HG03108 (cell line): Measurements from ENCODE around the gene TJP1.
"Not testable (repeated sequence)": the region's sequence is repeated elsewhere in the genome, so short reads cannot be mapped to it uniquely, and the experiment has no call there.

Experiments used
- ATAC-seq: cut with Tn5 transposase; IDR thresholded peaks from one replicate; pipeline ENCODE4 v1.9.1; 2021; ENCODE audit warnings: moderate library complexity; ENCODE audit not compliant: unreplicated experiment

TJP1 gene

DNA sequence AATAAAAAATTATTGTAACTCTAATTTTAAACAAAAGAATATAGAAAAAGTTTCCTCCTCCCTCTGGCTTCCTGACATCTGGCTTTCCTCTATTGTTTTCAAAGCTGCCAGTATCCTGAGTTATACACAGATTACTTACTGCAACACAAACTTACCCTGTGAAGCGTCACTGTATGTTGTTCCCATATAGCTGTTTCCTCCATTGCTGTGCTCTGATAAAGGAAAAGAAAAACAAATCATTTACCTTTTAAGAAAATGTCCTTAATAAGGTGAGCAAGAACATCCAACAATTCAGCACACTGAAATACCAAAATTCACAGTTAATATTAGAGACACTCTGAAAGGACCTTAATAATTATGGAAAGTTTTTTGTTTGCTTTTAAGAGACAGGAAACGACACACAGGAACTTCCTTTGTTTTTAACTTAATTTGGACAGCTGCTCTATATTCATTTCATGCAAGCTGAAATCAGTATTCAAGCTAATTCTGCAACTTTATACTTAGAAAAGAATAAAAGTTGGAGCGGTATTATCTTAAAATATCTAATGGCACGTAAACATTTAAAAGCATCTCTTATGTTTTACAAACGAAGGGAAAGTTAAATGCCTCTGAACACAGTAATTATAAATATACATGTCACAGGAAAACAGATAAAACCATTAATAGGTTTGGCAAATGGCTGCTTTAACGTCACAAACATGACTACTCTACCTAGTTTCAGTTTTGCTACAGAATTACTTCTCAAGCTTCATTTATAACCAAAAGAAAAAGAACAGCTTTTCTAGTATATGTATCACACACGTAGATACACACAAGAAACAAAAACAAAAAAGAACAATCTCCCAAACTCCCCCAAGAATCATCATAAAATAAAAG lies 21.5 kb downstream of the TJP1 start:
- ATAC-seq, result no peak

DNA sequence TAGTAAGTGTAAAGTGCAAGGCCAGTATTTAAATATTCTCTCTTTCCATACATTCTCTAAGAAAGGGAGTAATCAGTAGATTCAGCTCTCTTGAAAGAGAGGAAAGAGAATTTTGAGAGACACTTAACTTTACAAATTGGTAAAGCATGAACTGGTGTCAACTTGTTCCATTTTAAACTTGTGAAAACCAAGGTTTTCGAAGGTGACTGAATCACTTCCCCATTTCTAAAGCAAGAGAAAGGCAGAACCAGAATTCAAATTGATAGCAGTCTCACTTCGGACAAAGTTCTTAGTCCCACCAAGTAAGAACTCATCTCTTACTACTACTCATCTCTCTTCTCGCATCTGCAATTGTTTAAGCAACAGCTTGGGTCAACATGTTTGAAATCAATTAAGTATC lies 22.4 kb downstream of the TJP1 start:
- ATAC-seq, result no peak

GRCh38 chr15:29795610-29796009 lies 26.7 kb downstream of the TJP1 start:
- ATAC-seq, result no peak

GRCh38 chr15:29792426-29793159 lies 29.7 kb downstream of the TJP1 start:
- ATAC-seq, result no peak

DNA sequence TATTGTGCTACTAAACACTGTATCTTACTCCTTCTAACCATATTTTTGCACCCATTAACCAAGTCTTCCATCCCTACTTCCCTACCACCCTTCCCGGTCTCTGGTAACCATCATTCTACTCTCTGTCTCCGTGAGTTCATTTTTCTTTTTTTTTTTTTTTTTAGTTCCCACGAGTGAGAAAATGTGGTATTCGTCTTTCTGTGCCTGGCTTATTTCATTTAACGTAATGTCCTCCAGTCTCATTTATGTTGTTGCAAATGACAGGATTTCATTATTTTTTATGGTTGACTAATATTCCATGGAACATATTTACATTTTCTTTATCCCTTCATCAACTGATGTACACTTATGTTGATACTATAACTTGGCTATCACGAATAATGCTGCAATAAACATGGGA lies 31.7 kb downstream of the TJP1 start:
- no peak for ATAC-seq

DNA sequence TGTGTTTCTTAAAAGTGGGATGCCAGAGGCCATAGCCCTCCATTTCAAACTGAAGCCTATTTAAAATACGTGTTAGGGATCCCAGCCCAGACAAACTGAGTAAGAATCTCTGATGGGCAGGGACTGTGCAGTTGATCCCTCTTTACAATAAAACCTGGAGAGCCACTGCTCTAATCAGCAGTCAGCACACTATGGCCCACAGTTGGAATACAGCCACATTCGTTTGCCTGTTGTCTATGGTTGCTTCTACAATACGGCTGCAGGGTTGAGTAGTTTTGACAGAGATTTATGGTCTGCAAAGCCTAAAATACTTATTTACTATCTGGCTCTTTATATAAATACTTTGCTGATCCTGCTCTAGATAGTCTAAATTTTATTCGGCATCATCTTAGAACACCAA lies 32.4 kb downstream of the TJP1 start:
- no peak for ATAC-seq

DNA sequence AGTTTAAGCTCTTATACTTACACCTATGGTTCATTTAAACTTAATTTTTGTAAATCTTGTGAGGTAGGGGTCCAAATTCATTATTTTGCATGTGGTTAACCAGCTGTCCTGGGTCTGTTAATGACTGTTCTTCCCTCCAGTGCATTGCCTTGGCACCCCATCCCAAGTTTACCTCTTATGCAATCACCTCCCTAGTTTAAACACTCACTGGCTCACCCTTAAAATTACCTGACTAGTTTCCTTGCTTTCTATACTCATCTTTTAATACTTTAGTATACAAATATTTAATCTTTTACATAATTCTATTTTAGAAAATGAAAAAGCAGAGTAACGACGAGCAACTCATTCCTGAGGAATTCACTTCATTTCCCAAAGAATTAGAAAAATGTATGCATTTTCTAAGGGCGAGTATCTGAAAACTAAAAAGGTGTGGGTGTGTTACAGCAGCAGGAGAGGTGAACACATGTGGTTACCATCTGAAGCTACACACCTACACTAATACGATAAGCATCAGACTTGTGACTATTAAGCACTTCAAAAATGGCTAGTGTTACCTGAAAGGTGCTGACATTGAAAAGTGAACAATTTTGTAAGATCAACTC lies 33.7 kb downstream of the TJP1 start:
- no peak for ATAC-seq

GRCh38 chr15:29787767-29788166 lies 34.5 kb downstream of the TJP1 start:
- no peak for ATAC-seq

- no peak for ATAC-seq
These were observed 36.6 kb downstream of the TJP1 start for GRCh38 chr15:29785642-29786041.

GRCh38 chr15:29785136-29785535 lies 37.1 kb downstream of the TJP1 start:
- no peak for ATAC-seq

DNA sequence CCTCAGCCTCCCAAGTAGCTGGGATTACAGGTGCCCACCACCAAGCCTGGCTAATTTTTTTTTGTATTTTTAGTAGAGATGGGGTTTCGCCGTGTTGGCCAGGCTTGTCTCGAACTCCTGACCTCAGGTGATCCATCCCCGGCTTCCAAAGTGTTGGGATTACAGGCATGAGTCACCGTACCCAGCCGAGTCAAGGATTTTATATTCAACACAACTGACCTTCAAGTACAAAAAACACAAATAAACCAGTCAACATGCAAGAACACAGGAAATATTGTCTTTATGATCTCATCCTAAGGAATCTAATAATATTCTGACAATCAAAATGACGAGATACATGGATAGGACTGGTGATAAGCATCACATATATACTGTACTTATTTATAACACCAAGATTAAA lies 37.9 kb downstream of the TJP1 start:
- ATAC-seq, result no peak

GRCh38 chr15:29782816-29783215 lies 39.5 kb downstream of the TJP1 start:
- ATAC-seq, result not testable (repeated sequence)

DNA sequence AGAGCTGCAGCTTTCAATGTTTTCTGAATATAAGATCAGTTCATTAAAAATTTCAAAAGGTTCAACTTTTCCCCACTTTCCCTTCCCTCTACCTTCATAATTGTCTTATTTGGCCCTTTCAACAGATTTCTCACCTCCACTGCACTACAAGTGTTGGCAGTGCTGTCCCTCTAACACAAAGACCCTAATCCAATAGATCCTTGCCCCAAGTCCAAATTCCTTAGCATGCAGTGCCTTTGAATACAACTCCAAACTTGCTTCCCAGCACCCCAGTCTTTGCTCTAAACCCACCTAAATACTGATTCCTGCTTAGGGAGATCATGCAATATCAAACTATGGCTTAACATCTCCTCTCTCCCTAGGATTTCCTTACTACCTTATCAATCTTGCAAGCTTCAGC lies 43.9 kb downstream of the TJP1 start:
- no peak for ATAC-seq

- no peak for ATAC-seq
These were observed 45.4 kb downstream of the TJP1 start for GRCh38 chr15:29776859-29777258.

- ATAC-seq, result no peak
These were observed 47.4 kb downstream of the TJP1 start for GRCh38 chr15:29774900-29775299.

DNA sequence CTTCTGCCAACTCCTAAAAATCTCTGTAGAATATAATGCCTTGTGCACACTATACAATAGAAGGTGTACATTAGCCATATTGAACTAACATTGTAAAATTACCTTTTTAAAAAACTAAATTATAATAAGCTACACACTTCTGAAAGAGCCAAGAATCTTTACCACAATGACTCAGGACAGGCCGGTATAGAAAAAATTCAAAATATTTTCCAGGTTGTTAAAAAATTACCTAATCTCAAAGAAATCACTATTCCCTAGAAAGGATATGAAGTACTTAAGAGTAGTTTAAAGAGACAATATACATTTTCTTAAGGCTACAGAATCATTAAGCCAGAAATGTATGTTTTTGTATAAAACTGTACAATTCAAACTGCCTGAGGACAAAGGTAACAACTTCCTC lies 48.5 kb downstream of the TJP1 start:
- ATAC-seq, result no peak

GRCh38 chr15:29773000-29773399 lies 49.3 kb downstream of the TJP1 start:
- ATAC-seq, result no peak

DNA sequence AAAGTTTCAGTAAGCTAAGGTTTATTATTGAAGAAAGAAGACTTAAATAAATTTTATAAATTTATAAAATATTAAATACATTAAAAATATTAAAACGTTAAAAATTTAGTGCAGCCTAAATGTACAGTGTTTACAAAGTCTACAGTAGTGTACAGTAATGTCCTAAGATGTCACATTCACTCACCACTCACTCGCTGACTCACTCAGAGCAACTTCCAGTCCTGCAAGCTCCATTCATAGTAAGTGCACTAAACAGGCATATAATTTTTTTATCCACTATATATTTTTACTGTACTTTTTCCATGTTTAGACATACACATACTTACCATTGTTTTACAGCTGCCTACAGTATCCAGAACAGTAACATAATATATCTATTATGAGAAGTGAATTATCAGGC lies 51.5 kb downstream of the TJP1 start:
- no peak for ATAC-seq

DNA sequence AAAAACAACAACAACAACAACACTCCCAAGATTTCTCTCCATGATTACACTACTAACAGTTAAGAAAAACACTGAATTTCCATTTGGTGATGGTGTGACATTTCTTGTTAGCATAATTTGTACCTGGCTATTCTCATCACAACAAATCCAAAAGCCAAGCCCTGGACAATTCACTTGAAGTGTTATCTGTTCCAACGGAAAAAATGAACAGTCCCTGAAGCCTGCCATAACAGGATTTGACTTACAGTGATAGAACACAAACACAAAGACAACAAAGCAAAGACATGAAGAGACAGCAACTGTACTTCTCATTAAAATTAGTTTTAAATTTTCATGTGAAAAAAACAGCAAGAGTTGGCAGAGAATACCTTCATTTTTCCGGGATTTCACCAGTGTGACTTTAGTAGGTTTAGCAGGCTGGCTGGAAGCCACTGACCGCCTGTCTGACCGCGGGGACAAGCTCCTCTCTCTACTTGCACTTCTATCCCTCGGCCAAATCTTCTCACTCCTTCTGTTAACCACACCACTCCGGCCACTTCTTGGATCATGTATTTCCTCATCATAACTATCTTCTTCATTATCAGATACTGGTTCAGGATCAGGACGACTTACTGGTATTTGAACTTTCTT lies 56.3 kb downstream of the TJP1 start:
- no peak for ATAC-seq

DNA sequence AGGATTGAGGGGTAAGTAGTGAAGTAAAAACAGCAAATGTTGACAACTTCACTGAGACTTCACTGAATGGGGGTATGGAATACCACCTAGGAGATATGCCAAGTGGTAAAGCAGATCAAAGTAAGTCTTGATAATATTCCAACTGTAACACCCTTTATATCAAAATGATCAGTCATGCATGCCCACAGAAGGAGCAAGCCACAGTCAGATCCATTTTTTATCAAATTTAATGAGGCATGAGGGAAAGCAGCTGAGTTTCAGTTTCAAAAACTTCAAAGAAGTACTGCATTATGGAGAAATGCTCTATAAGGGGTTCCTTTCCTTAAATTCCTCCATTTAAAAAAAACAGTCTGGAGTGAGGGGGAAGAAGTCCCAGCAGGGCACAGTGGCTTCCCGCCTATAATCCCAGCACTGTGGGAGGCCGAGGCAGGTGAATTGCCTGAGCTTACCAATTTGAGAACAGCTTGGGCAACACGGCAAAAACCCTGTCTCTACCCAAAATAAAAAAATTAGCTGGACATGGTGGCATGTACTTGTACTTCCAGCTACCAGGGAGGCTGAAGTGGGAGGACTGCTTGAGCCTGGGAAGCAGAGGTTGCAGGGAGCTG lies 56.9 kb downstream of the TJP1 start:
- ATAC-seq, result no peak

- no peak for ATAC-seq
These were observed 62.7 kb downstream of the TJP1 start for GRCh38 chr15:29759596-29759995.
